Naive thymus-derived CD4-positive, alpha-beta T cell (primary cell): ENCODE data around the gene ICA1L. TPM values are rescaled to one million over a fixed set of nuclear protein-coding genes. Genes with fewer than 3 reads are reported as not detected.
A peak's percentile ranks its signal among the peaks of the same experiment; 100 is the strongest.

ENCODE experiments used
- ATAC-seq: fragments of 150-1000 bp; cut with Tn5 transposase; 2 replicates; pipeline ENCODE4 v1.10.0; 2021; ENCODE audit warnings: mild to moderate bottlenecking, moderate library complexity
- CTCF ChIA-PET: fragments of 350-600 bp; sonication (Branson Sonifier 250); formaldehyde crosslinking; loops from one replicate; lab custom pipeline; 2021; ENCODE audit warnings: antibody characterized with exemption; lab: Charles Lee
- POLR2A ChIA-PET: fragments of 350-600 bp; sonication (Branson Sonifier 250); formaldehyde crosslinking; loops from one replicate; lab custom pipeline; 2021; ENCODE audit warnings: antibody characterized with exemption, inconsistent platforms; lab: Charles Lee
- DNase-seq, 9 donors: peaks; one replicate each; pipeline versions ENCODE4 v3.0.0 to v3.0.0-alpha.2; 2020 to 2022; ENCODE audit warnings: mixed read lengths in 1 of 9
- H3K27ac ChIP-seq: one replicate; pipeline ENCODE4 v1.7.0; 2013; ENCODE audit warnings: mild to moderate bottlenecking, low read depth, low read length, moderate library complexity
- H3K27me3 ChIP-seq, 2 donors: one replicate each; pipeline ENCODE4 v1.7.0; 2013; ENCODE audit warnings: low read length in 2 of 2, mild to moderate bottlenecking in 2 of 2, moderate library complexity in 2 of 2; ENCODE audit not compliant: control insufficient read depth in 2 of 2, insufficient read depth in 2 of 2
- H3K36me3 ChIP-seq, 3 experiments: 1 replicate in 2 of 3; 2 replicates in 1 of 3; pipeline ENCODE4 v1.7.0; 2013; ENCODE audit warnings: low read length in 3 of 3, mild to moderate bottlenecking in 3 of 3, moderate library complexity in 1 of 3; ENCODE audit not compliant: insufficient read depth in 3 of 3, control insufficient read depth in 2 of 3
- H3K4me1 ChIP-seq, 2 donors: one replicate each; pipeline ENCODE4 v1.7.0; 2013; ENCODE audit warnings: low read length in 2 of 2, mild to moderate bottlenecking in 2 of 2, moderate library complexity in 1 of 2; ENCODE audit not compliant: control insufficient read depth in 2 of 2, insufficient read depth in 2 of 2
- H3K4me3 ChIP-seq: 2 replicates; pipeline ENCODE4 v1.7.0; 2013; ENCODE audit warnings: mild to moderate bottlenecking, low read length
- H3K9me3 ChIP-seq, 3 experiments: 1 replicate in 2 of 3; 2 replicates in 1 of 3; pipeline ENCODE4 v1.7.0; 2013; ENCODE audit warnings: low read length in 3 of 3; ENCODE audit not compliant: control insufficient read depth in 2 of 3
- H3K27ac Mint-ChIP-seq, 9 donors: one replicate each; pipeline ENCODE4 v1.8.0; 2020 to 2022; ENCODE audit warnings: mixed read lengths in 9 of 9, mild to moderate bottlenecking in 8 of 9, moderate library complexity in 5 of 9, inconsistent platforms in 2 of 9
- H3K27me3 Mint-ChIP-seq, 5 donors: one replicate each; pipeline ENCODE4 v1.8.0; 2021 to 2022; ENCODE audit warnings: mixed read lengths in 5 of 5, mild to moderate bottlenecking in 1 of 5
- H3K36me3 Mint-ChIP-seq, 5 donors: one replicate each; pipeline ENCODE4 v1.8.0; 2020 to 2022; ENCODE audit warnings: mixed read lengths in 5 of 5, mild to moderate bottlenecking in 3 of 5, inconsistent platforms in 1 of 5
- H3K4me1 Mint-ChIP-seq, 7 donors: one replicate each; pipeline ENCODE4 v1.8.0; 2020 to 2022; ENCODE audit warnings: mixed read lengths in 7 of 7, mild to moderate bottlenecking in 3 of 7, inconsistent platforms in 1 of 7
- H3K4me3 Mint-ChIP-seq, 10 donors: one replicate each; pipeline ENCODE4 v1.8.0; 2020 to 2022; ENCODE audit warnings: mild to moderate bottlenecking in 10 of 10, mixed read lengths in 10 of 10, moderate library complexity in 6 of 10, inconsistent platforms in 2 of 10
- H3K9me3 Mint-ChIP-seq, 11 donors: one replicate each; pipeline ENCODE4 v1.8.0; 2020 to 2022; ENCODE audit warnings: mixed read lengths in 11 of 11, mild to moderate bottlenecking in 4 of 11, inconsistent platforms in 1 of 11, moderate library complexity in 1 of 11
- intact Hi-C, 2 donors: fragments of 100-400 bp; cut with micrococcal nuclease; formaldehyde crosslinking; loops; one replicate each; pipeline ENCODE4 v1.15.1; 2023
- polyA plus RNA-seq, 2 donors: library from polyadenylated mRNA; unstranded; fragments of 300-500 nt; fragmentation: Illumina TruSeq; gene quantifications; one replicate each; pipeline ENCODE4 v1.2.3, GENCODE V29; 2021
- total RNA-seq, 6 experiments: library from RNA in 5 of 6; stranded (reverse) in 5 of 6; gene quantifications; 1 replicate in 5 of 6; 2 replicates in 1 of 6; pipeline ENCODE4 v1.2.3 and lab custom pipeline; 2021 to 2026

Gene ICA1L
- total and polyA plus RNA-seq, 7 experiments from 2014 or later, result 0.65 to 4.6 (median 2.4) TPM

DNA sequence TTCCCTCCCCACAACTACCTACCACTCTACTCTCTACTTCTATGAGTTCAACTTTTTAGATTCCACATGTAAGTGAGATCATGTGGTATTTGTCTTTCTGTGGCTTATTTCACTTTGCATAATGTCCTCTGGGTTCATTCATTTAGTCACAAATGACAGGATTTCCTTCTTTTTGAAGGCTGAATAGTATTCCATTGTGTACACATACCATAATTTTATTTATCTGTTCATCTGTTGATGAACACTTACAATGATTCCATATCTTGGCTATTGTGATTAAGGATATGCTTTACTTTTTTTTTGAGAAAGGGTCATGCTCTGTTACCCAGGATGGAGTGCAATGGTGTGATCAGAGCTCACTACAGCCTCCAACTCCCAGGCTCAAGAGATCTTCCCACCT is 73.6 kb downstream of the ICA1L start:
- no peaks in the 10 kb centered on the region for H3K9me3 ChIP-seq
- ATAC-seq (no peak), DNase-seq (no peak)
- no peak overlapping the region for H3K27ac ChIP-seq
- H3K4me1 ChIP-seq, result no peaks in the 10 kb centered on the region
- no peak overlapping the region for H3K4me3 ChIP-seq
- peaks cover 0 to 12% (median 0%) of the 10 kb centered on the region in 7 donors for H3K4me1 Mint-ChIP-seq
- no peak overlapping the region for H3K4me3 Mint-ChIP-seq
- no peaks in the 10 kb centered on the region for H3K27me3 Mint-ChIP-seq
- peaks cover 16 to 53% (median 37%) of the 10 kb centered on the region in 5 donors for H3K36me3 Mint-ChIP-seq
- peaks cover 0 to 5% (median 0%) of the 10 kb centered on the region in 3 experiments for H3K36me3 ChIP-seq
- POLR2A ChIA-PET, result no interaction called here
- H3K27ac Mint-ChIP-seq, result no peak overlapping the region
- CTCF ChIA-PET, result no interaction called here
- H3K27me3 ChIP-seq, result no peaks in the 10 kb centered on the region
- intact Hi-C loops, result no loop called here
- H3K9me3 Mint-ChIP-seq, result peaks cover 0 to 9% (median 6%) of the 10 kb centered on the region in 11 donors

DNA sequence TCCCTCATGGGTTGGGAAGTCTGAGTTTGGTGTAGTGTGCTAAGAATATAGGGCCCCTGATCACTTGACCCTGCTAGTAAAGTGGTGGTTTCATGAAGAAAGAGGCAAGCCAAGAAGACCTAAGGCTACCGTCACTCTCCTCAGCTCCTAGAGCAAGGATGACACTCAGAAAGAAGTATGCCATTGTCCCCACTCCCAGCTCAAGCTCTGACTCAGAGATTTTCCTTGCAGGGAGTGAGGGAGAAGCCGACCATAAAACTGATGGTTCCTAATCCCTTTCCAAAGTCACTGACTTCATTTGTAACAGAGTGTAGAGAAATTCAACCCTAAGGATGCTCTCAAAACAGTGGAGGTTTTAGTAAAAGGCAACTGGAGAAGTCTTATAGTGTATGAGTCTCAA is 80.9 kb downstream of the ICA1L start:
- H3K36me3 ChIP-seq, result peaks cover 0 to 17% (median 0%) of the 10 kb centered on the region in 3 experiments
- no peak overlapping the region for H3K27ac ChIP-seq
- Mint-ChIP-seq H3K27ac (no peak overlapping the region), H3K27me3 (no peaks in the 10 kb centered on the region), H3K36me3 (peaks cover 16 to 56% (median 36%) of the 10 kb centered on the region in 5 donors), H3K4me3 (no peak overlapping the region), H3K4me1 (peaks cover 0 to 14% (median 0%) of the 10 kb centered on the region in 7 donors), H3K9me3 (no peaks in the 10 kb centered on the region)
- H3K4me3 ChIP-seq, result no peak overlapping the region
- no peaks in the 10 kb centered on the region for H3K27me3 ChIP-seq
- no peaks in the 10 kb centered on the region for H3K9me3 ChIP-seq
- intact Hi-C loops, result no loop called here
- DNase-seq (no peak), ATAC-seq (no peak)
- no peaks in the 10 kb centered on the region for H3K4me1 ChIP-seq
- ChIA-PET POLR2A (no interaction called here), CTCF (no interaction called here)

DNA sequence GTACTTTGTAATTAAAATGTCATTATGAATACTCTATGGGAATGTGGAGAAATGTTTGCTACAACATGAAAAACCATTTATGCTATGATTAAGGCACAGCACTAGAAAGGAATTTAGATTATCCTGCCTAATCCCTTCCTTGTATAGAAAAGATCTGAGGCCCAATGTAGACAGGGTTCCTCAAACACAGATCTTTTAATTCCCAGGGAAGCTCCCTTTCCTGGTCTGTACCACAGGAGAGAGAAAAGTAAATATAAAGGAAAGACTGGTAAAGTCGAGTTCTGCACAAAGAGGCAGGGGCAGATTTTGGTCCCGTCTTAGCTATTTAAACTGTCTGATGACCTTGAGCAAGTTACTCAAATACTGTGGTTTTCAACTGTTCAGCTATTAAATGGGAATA is 84.7 kb downstream of the ICA1L start:
- ATAC-seq (no peak), DNase-seq (no peak)
- Mint-ChIP-seq H3K4me1 (peaks cover 0 to 14% (median 0%) of the 10 kb centered on the region in 7 donors), H3K4me3 (no peak overlapping the region), H3K36me3 (peaks cover 14 to 69% (median 40%) of the 10 kb centered on the region in 5 donors), H3K27me3 (no peaks in the 10 kb centered on the region), H3K9me3 (no peaks in the 10 kb centered on the region), H3K27ac (peak overlapping the region in 1 of 9 donors; percentile 35)
- intact Hi-C loops, result no loop called here
- H3K4me1 ChIP-seq, result no peaks in the 10 kb centered on the region
- POLR2A ChIA-PET, result no interaction called here
- H3K4me3 ChIP-seq, result no peak overlapping the region
- no peak overlapping the region for H3K27ac ChIP-seq
- H3K9me3 ChIP-seq, result no peaks in the 10 kb centered on the region
- H3K27me3 ChIP-seq, result no peaks in the 10 kb centered on the region
- H3K36me3 ChIP-seq, result peaks cover 0 to 17% (median 0%) of the 10 kb centered on the region in 3 experiments
- CTCF ChIA-PET, result no interaction called here

DNA sequence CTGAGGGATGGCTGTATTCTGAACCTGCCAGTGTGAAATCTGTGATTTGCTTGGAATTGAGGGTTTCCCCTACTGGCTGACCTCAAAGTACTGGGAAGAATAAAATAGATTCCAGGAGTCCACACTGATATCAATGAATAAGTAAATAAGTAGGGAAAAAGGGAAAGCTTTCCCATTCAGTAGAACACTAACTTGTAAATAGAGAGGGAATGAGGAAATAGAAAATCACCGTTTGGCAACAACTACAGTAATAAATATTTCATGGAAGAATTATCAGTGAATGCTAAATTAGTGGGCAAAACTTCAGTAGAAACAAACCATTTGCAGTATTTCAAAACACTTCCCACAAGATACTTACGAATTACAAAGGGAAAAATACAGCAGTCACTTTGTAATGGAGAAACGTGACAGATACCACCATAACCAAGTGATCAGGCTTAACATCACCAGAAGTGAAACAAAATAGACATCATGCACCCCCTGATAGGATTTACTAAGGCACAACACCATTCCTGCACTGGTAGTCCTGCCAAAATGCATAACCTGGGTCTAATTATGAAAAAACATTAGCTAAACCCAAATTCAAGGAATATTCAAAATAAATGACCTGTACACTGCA is 88.5 kb downstream of the ICA1L start:
- no peak overlapping the region for H3K4me3 ChIP-seq
- no peaks in the 10 kb centered on the region for H3K4me1 ChIP-seq
- peaks cover 0 to 33% (median 0%) of the 10 kb centered on the region in 3 experiments for H3K36me3 ChIP-seq
- ChIA-PET POLR2A (no interaction called here), CTCF (interaction anchor here (0.6 to 0.7 kb wide), 3 partner anchors 34 to 195 kb away, joined by 3 read pairs; no protein-coding TSS in a partner anchor)
- Mint-ChIP-seq H3K4me3 (no peak overlapping the region), H3K9me3 (no peaks in the 10 kb centered on the region), H3K36me3 (peaks cover 12 to 71% (median 28%) of the 10 kb centered on the region in 5 donors), H3K4me1 (peaks cover 0 to 8% (median 3%) of the 10 kb centered on the region in 7 donors), H3K27me3 (no peaks in the 10 kb centered on the region), H3K27ac (peak overlapping the region in 1 of 9 donors; percentile 16)
- ATAC-seq, result no peak
- DNase-seq, result no peak
- H3K27me3 ChIP-seq, result no peaks in the 10 kb centered on the region
- no peak overlapping the region for H3K27ac ChIP-seq
- H3K9me3 ChIP-seq, result no peaks in the 10 kb centered on the region
- intact Hi-C loops, result no loop called here

DNA sequence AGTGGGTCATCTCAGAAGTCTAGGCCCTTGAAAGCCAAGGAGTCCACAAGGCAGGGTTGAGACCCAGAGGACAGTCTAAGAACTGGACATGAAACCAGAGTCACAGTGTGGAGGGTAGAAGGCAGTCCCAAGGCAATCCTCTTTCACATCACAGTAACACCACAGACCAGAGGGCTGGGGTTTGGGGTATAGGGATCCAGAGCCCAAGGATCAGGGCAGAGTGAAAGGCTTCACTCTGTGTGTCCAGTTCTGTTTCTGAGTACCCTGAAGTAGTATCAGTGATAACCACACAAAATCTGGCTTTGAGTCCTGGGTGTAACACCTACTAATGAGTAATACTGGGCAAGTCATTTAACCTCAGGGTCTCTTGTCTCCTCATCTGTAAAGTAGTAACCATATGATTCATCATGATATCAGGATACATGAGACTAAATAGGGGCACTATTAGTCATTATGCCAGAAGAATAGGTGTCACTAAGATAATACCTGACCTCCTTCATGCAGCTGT is 91.0 kb downstream of the ICA1L start:
- no peaks in the 10 kb centered on the region for H3K9me3 ChIP-seq
- CTCF ChIA-PET, result no interaction called here
- H3K27me3 ChIP-seq, result no peaks in the 10 kb centered on the region
- H3K4me3 ChIP-seq, result no peak overlapping the region
- no peak overlapping the region for H3K27ac ChIP-seq
- H3K9me3 Mint-ChIP-seq, result no peaks in the 10 kb centered on the region
- peak overlapping the region in 1 of 9 donors; percentile 16 for H3K27ac Mint-ChIP-seq
- peaks cover 0 to 31% (median 0%) of the 10 kb centered on the region in 3 experiments for H3K36me3 ChIP-seq
- H3K4me1 Mint-ChIP-seq, result peaks cover 0 to 4% (median 0%) of the 10 kb centered on the region in 7 donors
- H3K4me1 ChIP-seq, result no peaks in the 10 kb centered on the region
- no peaks in the 10 kb centered on the region for H3K27me3 Mint-ChIP-seq
- H3K4me3 Mint-ChIP-seq, result no peak overlapping the region
- intact Hi-C loops, result no loop called here
- H3K36me3 Mint-ChIP-seq, result peaks cover 12 to 70% (median 23%) of the 10 kb centered on the region in 5 donors
- ATAC-seq, result peak; percentile 22
- DNase-seq, result no peak
- POLR2A ChIA-PET, result no interaction called here

DNA sequence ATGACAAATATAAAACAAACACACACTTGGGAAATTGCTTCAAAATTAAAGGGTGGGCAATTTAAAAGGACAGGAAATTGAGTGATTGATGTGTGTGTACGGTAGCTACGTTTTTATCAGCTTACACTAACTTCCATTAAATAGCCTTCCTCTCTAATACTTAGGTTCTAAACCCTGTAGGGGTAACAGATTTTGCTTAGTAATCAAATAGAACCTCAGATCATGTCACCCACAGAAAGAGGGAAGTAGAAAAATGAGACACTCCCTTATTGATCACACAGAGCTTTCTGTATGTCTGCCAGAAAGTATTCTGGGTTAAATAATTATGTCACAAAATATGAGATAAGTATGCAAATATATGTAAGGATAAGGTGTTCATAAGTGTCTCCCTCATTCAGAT is 93.3 kb downstream of the ICA1L start:
- Histone ChIP-seq H3K4me3 (no peak overlapping the region), H3K27me3 (no peaks in the 10 kb centered on the region), H3K9me3 (no peaks in the 10 kb centered on the region), H3K4me1 (no peaks in the 10 kb centered on the region), H3K27ac (no peak overlapping the region), H3K36me3 (peaks cover 0 to 50% (median 0%) of the 10 kb centered on the region in 3 experiments)
- Mint-ChIP-seq H3K36me3 (peaks cover 7 to 78% (median 27%) of the 10 kb centered on the region in 5 donors), H3K9me3 (no peaks in the 10 kb centered on the region), H3K4me3 (no peak overlapping the region), H3K27me3 (no peaks in the 10 kb centered on the region), H3K27ac (no peak overlapping the region), H3K4me1 (peaks cover 0 to 4% (median 0%) of the 10 kb centered on the region in 7 donors)
- ChIA-PET CTCF (no interaction called here), POLR2A (no interaction called here)
- intact Hi-C loops, result no loop called here
- ATAC-seq (no peak), DNase-seq (no peak)
